CD14-positive monocyte (primary cell): ENCODE results near the gene DMRTC2. TPM values are rescaled to one million over a fixed set of nuclear protein-coding genes. Genes with fewer than 3 reads are reported as not detected.

ENCODE experiments used
- DNase-seq, 3 donors: peaks; one replicate each; pipeline ENCODE4 v3.0.0-alpha.2; 2011 to 2022
- H2AFZ ChIP-seq: 2 replicates; pipeline ENCODE4 v1.6.0; 2012; ENCODE audit warnings: mild to moderate bottlenecking, low read depth, low read length, inconsistent platforms; ENCODE audit not compliant: insufficient read depth, poor library complexity, severe bottlenecking
- H3K27ac ChIP-seq, 2 donors: 1 replicate in 1 of 2; 2 replicates in 1 of 2; pipeline ENCODE4 v1.5.1; 2012 to 2013; ENCODE audit warnings: low read length in 2 of 2, control low read depth in 1 of 2, inconsistent platforms in 1 of 2, low read depth in 1 of 2, mild to moderate bottlenecking in 1 of 2
- H3K27me3 ChIP-seq, 2 donors: one replicate each; pipeline versions ENCODE4 v1.6.0 to v1.6.1; 2011 to 2013; ENCODE audit warnings: low read length in 2 of 2; ENCODE audit not compliant: control insufficient read depth in 2 of 2, insufficient read depth in 2 of 2
- H3K36me3 ChIP-seq, 2 donors: replicated peaks in 1 of 2; 1 replicate in 1 of 2; 2 replicates in 1 of 2; pipeline versions ENCODE4 v1.5.1 to v1.6.1; 2012 to 2013; ENCODE audit warnings: low read length in 2 of 2, control low read depth in 1 of 2, inconsistent platforms in 1 of 2, mild to moderate bottlenecking in 1 of 2; ENCODE audit not compliant: insufficient read depth in 2 of 2, control insufficient read depth in 1 of 2
- H3K4me1 ChIP-seq, 2 donors: 1 replicate in 1 of 2; 2 replicates in 1 of 2; pipeline versions ENCODE4 v1.5.1 to v1.6.1; 2012 to 2013; ENCODE audit warnings: low read length in 2 of 2, control low read depth in 1 of 2, inconsistent platforms in 1 of 2, mild to moderate bottlenecking in 1 of 2, moderate library complexity in 1 of 2; ENCODE audit not compliant: insufficient read depth in 2 of 2, control insufficient read depth in 1 of 2
- H3K4me2 ChIP-seq: replicated peaks from 2 replicates; pipeline ENCODE3; 2012; ENCODE audit warnings: low read length, moderate library complexity, mild to moderate bottlenecking; ENCODE audit not compliant: poor library complexity, severe bottlenecking; ENCODE audit errors: extremely low read depth
- H3K4me3 ChIP-seq, 3 experiments: fragments of 200-600 bp in 1 of 3; sonication (generic) in 1 of 3; replicated peaks in 1 of 3; 1 replicate in 2 of 3; 2 replicates in 1 of 3; pipeline ENCODE4 v1.5.1; 2011 to 2013; ENCODE audit warnings: low read length in 3 of 3, mild to moderate bottlenecking in 3 of 3, control low read depth in 2 of 3, low read depth in 2 of 3, inconsistent platforms in 1 of 3, moderate library complexity in 1 of 3
- H3K79me2 ChIP-seq: 2 replicates; pipeline ENCODE4 v1.6.0; 2012; ENCODE audit warnings: mild to moderate bottlenecking, control low read depth, inconsistent platforms, low read length, moderate library complexity; ENCODE audit not compliant: insufficient read depth
- H3K9ac ChIP-seq: 2 replicates; pipeline ENCODE4 v1.6.0; 2017; ENCODE audit warnings: low read length, mild to moderate bottlenecking; ENCODE audit not compliant: insufficient read depth, poor library complexity, severe bottlenecking
- H3K9me3 ChIP-seq, 2 donors: replicated peaks in 1 of 2; 1 replicate in 1 of 2; 2 replicates in 1 of 2; pipeline versions ENCODE4 v1.5.1 to v1.6.1; 2012 to 2013; ENCODE audit warnings: low read length in 2 of 2, control low read depth in 1 of 2; ENCODE audit not compliant: control insufficient read depth in 1 of 2, insufficient read depth in 1 of 2
- H4K20me1 ChIP-seq: 2 replicates; pipeline ENCODE4 v1.6.0; 2012; ENCODE audit warnings: mild to moderate bottlenecking, low read length, control low read depth, moderate library complexity; ENCODE audit not compliant: insufficient read depth
- H3K27ac Mint-ChIP-seq, 7 donors: one replicate each; pipeline ENCODE4 v1.8.0; 2020; ENCODE audit warnings: mild to moderate bottlenecking in 7 of 7, mixed read lengths in 7 of 7, moderate library complexity in 6 of 7, inconsistent platforms in 2 of 7
- H3K27me3 Mint-ChIP-seq, 3 donors: one replicate each; pipeline ENCODE4 v1.8.0; 2021 to 2022; ENCODE audit warnings: low read depth in 3 of 3, mild to moderate bottlenecking in 3 of 3, mixed read lengths in 3 of 3, moderate library complexity in 3 of 3, inconsistent platforms in 1 of 3
- H3K36me3 Mint-ChIP-seq, 2 donors: one replicate each; pipeline ENCODE4 v1.8.0; 2020; ENCODE audit warnings: mixed read lengths in 2 of 2, inconsistent platforms in 1 of 2, mild to moderate bottlenecking in 1 of 2
- H3K4me1 Mint-ChIP-seq: one replicate; pipeline ENCODE4 v1.8.0; 2020; ENCODE audit warnings: mild to moderate bottlenecking, mixed read lengths
- H3K4me3 Mint-ChIP-seq, 2 donors: one replicate each; pipeline ENCODE4 v1.8.0; 2020; ENCODE audit warnings: mild to moderate bottlenecking in 2 of 2, mixed read lengths in 2 of 2, moderate library complexity in 1 of 2
- H3K9me3 Mint-ChIP-seq, 7 donors: one replicate each; pipeline ENCODE4 v1.8.0; 2020 to 2022; ENCODE audit warnings: mixed read lengths in 7 of 7, mild to moderate bottlenecking in 6 of 7, moderate library complexity in 6 of 7, inconsistent platforms in 2 of 7
- CTCF ChIP-seq: fragments of 200-600 bp; IDR thresholded peaks from one replicate; pipeline ENCODE4 v1.8.0; 2022; ENCODE audit warnings: antibody characterized with exemption, mild to moderate bottlenecking
- WGBS: methylation state at CpG from one replicate; pipeline ENCODE4 v1.1.5; 2013; ENCODE audit warnings: missing lambda C conversion rate; ENCODE audit not compliant: insufficient coverage; 5-methylcytosine and 5-hydroxymethylcytosine counted together
- intact Hi-C, 2 donors: fragments of 100-400 bp; cut with micrococcal nuclease; formaldehyde crosslinking; loops; one replicate each; pipeline versions ENCODE4 v1.15.0 to v1.15.1; 2023
- polyA plus RNA-seq, 3 donors: library from polyadenylated mRNA; depleted of rRNA in 1 of 3; unstranded in 2 of 3; stranded (reverse) in 1 of 3; fragments of 300-500 nt in 2 of 3; fragments of >200 nt in 1 of 3; fragmentation: Illumina TruSeq in 2 of 3; gene quantifications; 1 replicate in 2 of 3; 2 replicates in 1 of 3; pipeline ENCODE4 v1.2.3, GENCODE V29; 2012 to 2021

Gene DMRTC2
- polyA plus RNA-seq, 3 donors: not detected

- DNase-seq: no peak
- Mint-ChIP-seq H3K27ac (peak overlapping the region in 4 of 7 donors; percentile 8 to 77 (median 40)), H3K9me3 (peaks cover 0 to 2% (median 0%) of the 10 kb centered on the region in 7 donors), H3K4me1 (peaks cover 62% of the 10 kb centered on the region), H3K36me3 (peaks cover 48 to 78% of the 10 kb centered on the region in 2 donors), H3K27me3 (peaks cover 0 to 4% (median 0%) of the 10 kb centered on the region in 3 donors), H3K4me3 (no peak overlapping the region)
- Histone ChIP-seq H3K27me3 (no peaks in the 10 kb centered on the region), H3K9ac (no peak overlapping the region), H3K79me2 (peaks cover 54% of the 10 kb centered on the region), H3K36me3 (peaks cover 51 to 75% of the 10 kb centered on the region in 2 donors), H3K9me3 (no peaks in the 10 kb centered on the region), H3K4me1 (peaks cover 45 to 48% of the 10 kb centered on the region in 2 donors), H3K4me3 (no peak overlapping the region), H3K27ac (peak overlapping the region; percentile 5 to 47), H2AFZ (no peak overlapping the region), H3K4me2 (no peak overlapping the region), H4K20me1 (peaks cover 84% of the 10 kb centered on the region)
- TF ChIP-seq CTCF: no peak
- intact Hi-C loops: no loop called here
- 86% methylated on average over 9 of the region's 10 CpGs for WGBS
Measured at GRCh38 chr19:41868120-41868988, 23.5 kb downstream of the DMRTC2 start.

- H3K9me3 ChIP-seq: no peaks in the 10 kb centered on the region
- peaks cover 0 to 2% (median 0%) of the 10 kb centered on the region in 7 donors for H3K9me3 Mint-ChIP-seq
Measured at GRCh38 chr19:41868989-41869300, 24.1 kb downstream of the DMRTC2 start.

More at GRCh38 chr19:41868989-41869300, 24.1 kb downstream of the DMRTC2 start:
- H3K4me3 ChIP-seq: no peak overlapping the region
- H3K79me2 ChIP-seq: peaks cover 48% of the 10 kb centered on the region
- H3K4me3 Mint-ChIP-seq: no peak overlapping the region
- peaks cover 78% of the 10 kb centered on the region for H4K20me1 ChIP-seq
- WGBS: 95% methylated on average over 11 of the region's 12 CpGs
- DNase-seq: no peak
- peak overlapping the region in 2 of 7 donors; percentile 37 to 50 for H3K27ac Mint-ChIP-seq
- H3K9ac ChIP-seq: no peak overlapping the region
- no peak overlapping the region for H2AFZ ChIP-seq
- H3K4me1 ChIP-seq: peaks cover 48 to 52% of the 10 kb centered on the region in 2 donors
- peaks cover 45 to 69% of the 10 kb centered on the region in 2 donors for H3K36me3 ChIP-seq
- peaks cover 65% of the 10 kb centered on the region for H3K4me1 Mint-ChIP-seq
- peaks cover 45 to 72% of the 10 kb centered on the region in 2 donors for H3K36me3 Mint-ChIP-seq
- peak overlapping the region; percentile 5 to 47 for H3K27ac ChIP-seq
- no peak for TF ChIP-seq CTCF
- no peak overlapping the region for H3K4me2 ChIP-seq
- no peaks in the 10 kb centered on the region for H3K27me3 ChIP-seq
- H3K27me3 Mint-ChIP-seq: peaks cover 0 to 4% (median 0%) of the 10 kb centered on the region in 3 donors
- intact Hi-C loops: no loop called here
